Upper lobe of left lung (tissue), 6 donors: ENCODE data around the gene KRTAP10-7. TPM values are rescaled to one million over a fixed set of nuclear protein-coding genes. Genes with fewer than 3 reads are reported as not detected.
A peak's percentile ranks its signal among the peaks of the same experiment; 100 is the strongest.
"Not testable (repeated sequence)": the region's sequence is repeated elsewhere in the genome, so short reads cannot be mapped to it uniquely, and the experiment has no call there.

ENCODE experiments used
- ATAC-seq, 2 donors: fragments of 200-7000 bp; cut with Tn5 transposase; one replicate each; pipeline ENCODE4 v1.9.1; 2022; ENCODE audit warnings: mild to moderate bottlenecking in 2 of 2, moderate library complexity in 2 of 2; ENCODE audit not compliant: low FRiP score in 2 of 2
- DNase-seq, 2 donors: peaks; one replicate each; pipeline ENCODE4 v3.0.0-alpha.2; 2019 to 2020
- H3K27ac ChIP-seq, 4 donors: fragments of 200-600 bp; sonication (generic); one replicate each; pipeline ENCODE4 v1.5.1; 2016 to 2019
- H3K27me3 ChIP-seq, 4 donors: fragments of 200-600 bp; sonication (generic); one replicate each; pipeline ENCODE4 v1.5.1; 2017 to 2019
- H3K36me3 ChIP-seq, 4 donors: fragments of 200-600 bp; sonication (generic); one replicate each; pipeline ENCODE4 v1.5.1; 2016 to 2019
- H3K4me1 ChIP-seq, 4 donors: fragments of 200-600 bp; sonication (generic); one replicate each; pipeline ENCODE4 v1.5.1; 2018 to 2019
- H3K4me3 ChIP-seq, 4 donors: fragments of 200-600 bp; sonication (generic); one replicate each; pipeline ENCODE4 v1.5.1; 2017 to 2019; ENCODE audit warnings: mild to moderate bottlenecking in 2 of 4, moderate library complexity in 1 of 4
- H3K9me3 ChIP-seq, 4 donors: fragments of 200-600 bp; sonication (generic); one replicate each; pipeline ENCODE4 v1.5.1; 2018 to 2019
- EP300 ChIP-seq, 4 donors: sonication (generic); formaldehyde crosslinking; IDR thresholded peaks; one replicate each; pipeline ENCODE4 v1.5.1; 2017; ENCODE audit warnings: antibody characterized with exemption in 4 of 4, control low read depth in 2 of 4
- POLR2A ChIP-seq, 4 donors: fragments of 450-650 bp; IDR thresholded peaks; one replicate each; pipeline ENCODE4 v1.5.1; 2016 to 2017; ENCODE audit warnings: antibody characterized with exemption in 4 of 4, mild to moderate bottlenecking in 2 of 4
- POLR2AphosphoS5 ChIP-seq, 2 donors: sonication (generic); formaldehyde crosslinking; IDR thresholded peaks; one replicate each; pipeline ENCODE4 v1.5.1; 2017; ENCODE audit warnings: antibody characterized with exemption in 2 of 2
- WGBS, 2 donors: methylation state at CpG; one replicate each; pipeline ENCODE4 v1.1.5; 2017 to 2018; 5-methylcytosine and 5-hydroxymethylcytosine counted together
- total RNA-seq, 6 donors: library from RNA; depleted of rRNA in 4 of 6; stranded (reverse); fragments of >200 nt in 4 of 6; gene quantifications; one replicate each; pipeline versions ENCODE4 v1.1.0 to v1.2.1, GENCODE V29; 2016 to 2021
- TF ChIP-seq, protein P1 (sequence below), 6 experiments: fragments of 450-650 bp in 4 of 6; fragments of 200-600 bp in 2 of 6; sonication (generic) in 2 of 6; IDR thresholded peaks; one replicate each; pipeline ENCODE4 v1.5.1; 2016 to 2019; ENCODE audit warnings: antibody characterized with exemption in 6 of 6
- donor health status: DM: no; HTN: no; CAD: no; lungs with moderate emphysema.
- donor health status: DM: no; HTN: yes; CAD: no; lungs with severe emphysema.

The KRTAP10-7 gene
- total RNA-seq, 6 donors from 2014 or later = not detected

DNA sequence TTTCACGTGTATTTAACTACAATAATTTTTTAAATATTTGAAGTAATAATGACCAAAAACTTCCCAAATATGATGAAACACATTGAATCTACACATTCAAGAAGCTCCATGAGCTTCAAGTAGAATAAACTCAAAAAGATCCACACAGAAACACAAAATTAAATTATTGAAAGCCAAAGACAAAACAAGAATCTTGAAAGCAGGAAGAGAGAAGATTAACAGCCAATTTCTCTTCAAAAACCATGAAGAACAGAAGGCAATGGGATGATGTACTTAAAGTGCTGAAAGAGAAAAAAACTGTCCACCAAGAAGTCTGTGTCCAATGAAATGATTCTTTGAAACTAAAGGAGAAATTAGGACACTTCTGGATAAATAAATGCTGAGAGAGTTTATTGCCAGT, 31.7 kb downstream of the KRTAP10-7 start:
- H3K27ac ChIP-seq = no peak overlapping the region
- H3K4me3 ChIP-seq = no peak overlapping the region
- TF ChIP-seq, protein P1, sequence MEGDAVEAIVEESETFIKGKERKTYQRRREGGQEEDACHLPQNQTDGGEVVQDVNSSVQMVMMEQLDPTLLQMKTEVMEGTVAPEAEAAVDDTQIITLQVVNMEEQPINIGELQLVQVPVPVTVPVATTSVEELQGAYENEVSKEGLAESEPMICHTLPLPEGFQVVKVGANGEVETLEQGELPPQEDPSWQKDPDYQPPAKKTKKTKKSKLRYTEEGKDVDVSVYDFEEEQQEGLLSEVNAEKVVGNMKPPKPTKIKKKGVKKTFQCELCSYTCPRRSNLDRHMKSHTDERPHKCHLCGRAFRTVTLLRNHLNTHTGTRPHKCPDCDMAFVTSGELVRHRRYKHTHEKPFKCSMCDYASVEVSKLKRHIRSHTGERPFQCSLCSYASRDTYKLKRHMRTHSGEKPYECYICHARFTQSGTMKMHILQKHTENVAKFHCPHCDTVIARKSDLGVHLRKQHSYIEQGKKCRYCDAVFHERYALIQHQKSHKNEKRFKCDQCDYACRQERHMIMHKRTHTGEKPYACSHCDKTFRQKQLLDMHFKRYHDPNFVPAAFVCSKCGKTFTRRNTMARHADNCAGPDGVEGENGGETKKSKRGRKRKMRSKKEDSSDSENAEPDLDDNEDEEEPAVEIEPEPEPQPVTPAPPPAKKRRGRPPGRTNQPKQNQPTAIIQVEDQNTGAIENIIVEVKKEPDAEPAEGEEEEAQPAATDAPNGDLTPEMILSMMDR (IDR thresholded peaks at IDR 0.05) = no peak
- TF ChIP-seq POLR2AphosphoS5 (IDR thresholded peaks at IDR 0.05) = no peak
- no peaks in the 10 kb centered on the region for H3K36me3 ChIP-seq
- ATAC-seq = no peak
- no peaks in the 10 kb centered on the region for H3K4me1 ChIP-seq
- DNase-seq = no peak
- 82 to 92% methylated on average over 1 of the region's 1 CpG for WGBS, 2 donors
- peaks cover 6 to 16% (median 13%) of the 10 kb centered on the region in 4 donors for H3K9me3 ChIP-seq
- H3K27me3 ChIP-seq = no peaks in the 10 kb centered on the region

DNA sequence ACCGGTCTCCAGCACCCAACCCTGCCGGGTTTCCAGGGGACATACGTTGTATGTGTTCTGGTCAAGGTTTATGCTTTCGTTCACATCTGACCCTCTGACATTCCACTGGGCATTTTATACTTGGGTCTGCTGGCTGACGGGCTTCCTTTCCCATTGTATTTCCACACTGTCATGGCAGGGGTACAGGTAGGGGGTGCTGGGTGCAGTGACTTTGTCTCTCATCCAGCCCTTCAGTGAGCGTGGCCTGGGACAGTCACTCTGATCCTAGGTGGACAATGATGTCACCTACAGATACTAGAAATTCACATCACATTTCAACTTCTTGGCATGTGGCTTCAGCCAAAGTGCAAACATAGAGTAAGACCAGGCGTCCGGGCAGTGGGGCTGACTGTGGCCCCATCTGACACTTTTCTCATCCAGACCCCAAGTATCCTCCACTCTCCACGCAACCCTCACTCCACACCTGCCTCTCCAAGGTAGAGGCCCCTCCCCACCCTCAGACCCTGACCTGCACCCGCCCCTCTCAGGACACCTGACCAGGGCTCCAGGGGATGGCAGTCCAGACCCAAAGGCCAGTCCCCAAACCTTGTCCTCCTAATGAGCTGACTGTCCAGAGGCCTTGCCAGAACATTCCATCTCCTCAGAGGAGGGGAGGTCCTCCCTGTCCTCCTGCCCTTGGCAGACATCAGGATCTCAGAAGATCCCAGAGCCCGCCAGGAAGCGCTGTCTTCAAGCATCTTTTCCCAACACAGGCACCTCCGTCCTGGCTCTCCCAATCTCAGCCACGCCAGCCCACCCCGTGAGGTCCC, 36.0 kb downstream of the KRTAP10-7 start:
- TF ChIP-seq EP300 (IDR thresholded peaks at IDR 0.05) (no peak), POLR2A (IDR thresholded peaks at IDR 0.05) (no peak), POLR2AphosphoS5 (IDR thresholded peaks at IDR 0.05) (no peak)
- TF ChIP-seq, protein P1 (IDR thresholded peaks at IDR 0.05) = no peak
- ATAC-seq (no peak), DNase-seq (no peak)
- Histone ChIP-seq H3K27me3 (no peaks in the 10 kb centered on the region), H3K36me3 (no peaks in the 10 kb centered on the region), H3K4me3 (no peak overlapping the region), H3K9me3 (peaks cover 5 to 12% (median 9%) of the 10 kb centered on the region in 4 donors), H3K4me1 (no peaks in the 10 kb centered on the region), H3K27ac (no peak overlapping the region)
- WGBS, 2 donors = 80 to 87% methylated on average over 12 to 15 of the region's 15 CpGs

DNA sequence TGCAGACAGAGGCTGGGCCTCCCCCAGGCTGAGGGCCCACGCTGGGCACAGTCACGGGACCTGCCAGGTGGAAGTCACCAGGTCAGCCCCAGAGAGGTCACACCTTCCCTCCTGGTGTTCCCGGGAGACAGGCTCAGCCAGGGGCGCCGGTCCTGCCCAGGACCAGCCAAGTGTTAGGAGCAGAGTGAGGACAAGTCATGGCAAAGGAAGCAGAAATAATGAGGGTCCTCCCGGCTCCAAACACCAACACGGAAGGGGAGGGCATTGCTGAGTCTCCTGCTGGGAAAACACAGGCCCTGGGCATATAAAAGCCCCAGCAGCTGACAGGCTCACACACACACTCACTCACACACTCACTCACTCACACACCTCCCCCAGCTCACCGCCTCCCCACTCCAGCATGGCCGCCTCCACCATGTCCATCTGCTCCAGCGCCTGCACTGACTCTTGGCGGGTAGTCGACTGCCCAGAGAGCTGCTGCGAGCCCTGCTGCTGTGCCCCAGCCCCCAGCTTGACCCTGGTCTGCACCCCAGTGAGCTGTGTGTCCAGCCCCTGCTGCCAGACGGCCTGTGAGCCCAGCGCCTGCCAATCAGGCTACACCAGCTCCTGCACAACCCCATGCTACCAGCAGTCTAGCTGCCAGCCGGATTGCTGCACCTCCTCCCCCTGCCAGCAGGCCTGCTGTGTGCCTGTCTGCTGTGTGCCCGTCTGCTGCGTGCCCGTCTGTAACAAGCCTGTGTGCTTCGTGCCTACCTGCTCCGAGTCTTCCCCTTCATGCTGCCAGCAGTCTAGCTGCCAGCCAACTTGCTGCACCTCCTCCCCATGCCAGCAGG, 36.8 kb downstream of the KRTAP10-7 start, which contains the start of gene KRTAP10-10:
Gene KRTAP10-10, plus strand, starts transcription at position 339 of the 833 bp plus-strand sequence. Its CDS starts 62 bp downstream, at position 401.
- no peak for TF ChIP-seq POLR2AphosphoS5 (IDR thresholded peaks at IDR 0.05)
- TF ChIP-seq EP300 (IDR thresholded peaks at IDR 0.05) = no peak
- TF ChIP-seq, protein P1 (IDR thresholded peaks at IDR 0.05) = no peak
- TF ChIP-seq POLR2A (IDR thresholded peaks at IDR 0.05) = no peak
- peak in 1 of 2 donors; percentile 58 for DNase-seq
- Histone ChIP-seq H3K4me3 (no peak within 1 kb of the TSS), H3K27me3 (no peaks in the 10 kb centered on the region), H3K4me1 (no peaks in the 10 kb centered on the region), H3K9me3 (peaks cover 0 to 4% (median 3%) of the 10 kb centered on the region in 4 donors), H3K36me3 (no peaks in the 10 kb centered on the region), H3K27ac (no peak within 1 kb of the TSS)
- ATAC-seq = no peak
- WGBS, 2 donors = 49 to 52% methylated on average over 12 of the region's 21 CpGs

DNA sequence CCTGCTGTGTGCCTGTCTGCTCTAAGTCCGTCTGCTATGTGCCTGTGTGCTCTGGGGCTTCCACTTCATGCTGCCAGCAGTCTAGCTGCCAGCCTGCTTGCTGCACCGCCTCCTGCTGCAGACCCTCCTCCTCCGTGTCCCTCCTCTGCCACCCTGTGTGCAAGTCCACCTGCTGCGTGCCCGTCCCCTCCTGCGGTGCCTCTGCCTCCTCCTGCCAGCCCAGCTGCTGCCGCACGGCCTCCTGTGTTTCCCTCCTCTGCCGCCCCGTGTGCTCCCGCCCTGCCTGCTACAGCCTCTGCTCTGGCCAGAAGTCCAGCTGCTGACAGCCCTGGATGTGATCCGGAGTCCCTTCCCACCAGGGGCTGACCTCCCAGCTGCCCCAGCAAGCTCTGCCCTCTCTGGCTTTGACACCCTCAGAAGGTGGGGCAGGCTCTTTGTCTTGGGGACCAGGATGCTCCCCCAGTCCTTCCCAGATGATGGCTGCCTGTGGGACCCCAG, 37.5 kb downstream of the KRTAP10-7 start:
- not testable (repeated sequence) for H3K9me3 ChIP-seq, H3K27me3 ChIP-seq, H3K27ac ChIP-seq, H3K4me1 ChIP-seq, H3K36me3 ChIP-seq, ATAC-seq, H3K4me3 ChIP-seq
- whole genome bisulfite sequencing, 2 donors = 80 to 82% methylated on average over 3 to 8 of the region's 12 CpGs
- DNase-seq = peak in 1 of 2 donors; percentile 65

DNA sequence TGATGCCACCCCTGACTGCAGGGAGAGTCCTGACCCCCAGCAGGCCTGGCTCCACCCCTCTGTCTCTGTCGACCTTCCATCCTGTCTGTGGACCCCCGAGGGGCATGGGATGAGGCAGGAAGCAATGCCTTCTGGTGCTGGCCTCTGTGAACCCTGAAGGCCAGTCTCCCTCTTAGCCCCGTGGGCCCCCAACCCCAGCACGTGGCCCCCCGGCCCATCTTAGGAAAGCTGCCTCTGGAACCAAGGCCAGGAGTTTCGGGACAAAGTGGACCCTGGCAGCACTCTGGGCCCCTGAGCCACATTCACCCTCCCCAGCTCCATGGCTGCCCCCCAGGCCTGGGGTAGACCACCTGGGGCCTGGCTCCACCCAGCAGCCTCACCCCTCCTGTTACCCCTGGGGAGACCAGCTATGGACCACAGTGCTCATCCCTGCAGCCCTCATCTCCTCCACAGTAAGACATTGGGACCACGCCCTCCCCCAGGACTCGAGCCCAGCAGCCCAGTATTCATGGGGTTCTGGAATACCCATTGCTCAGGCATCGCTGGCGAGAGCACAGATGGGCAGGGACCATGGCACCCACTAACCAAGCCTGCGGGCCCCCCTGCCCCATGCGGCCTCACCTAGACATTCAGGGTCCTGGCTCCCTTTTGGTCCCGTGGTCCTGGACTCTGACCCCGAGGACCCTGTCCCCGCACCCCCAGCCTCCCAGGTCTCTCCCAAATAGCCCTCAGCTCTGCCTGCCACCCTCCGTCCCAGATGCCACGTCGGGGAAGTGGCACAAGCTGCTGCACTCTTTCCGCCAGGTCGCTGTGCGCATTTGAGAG, 38.3 kb downstream of the KRTAP10-7 start:
- 91 to 100% methylated on average over 2 to 14 of the region's 21 CpGs for WGBS, 2 donors
- H3K4me3 ChIP-seq, H3K9me3 ChIP-seq, H3K27ac ChIP-seq, H3K36me3 ChIP-seq, H3K4me1 ChIP-seq, H3K27me3 ChIP-seq: not testable (repeated sequence)
- DNase-seq (peak in 1 of 2 donors; percentile 61), ATAC-seq (peak in 1 of 2 donors; percentile 6)
